NCI-H526 (cell line): ENCODE results near the gene AQP7.
"Not testable (repeated sequence)": the region's sequence is repeated elsewhere in the genome, so short reads cannot be mapped to it uniquely, and the experiment has no call there.

Experiments
- DNase-seq, 2 experiments: peaks; one replicate each; lab custom pipeline; 2025; lab: John Stamatoyannopoulos, UW

Gene AQP7

GRCh38 chr9:33374634-33375237 is 27.6 kb downstream of the AQP7 start:
- DNase-seq = peak; percentile 41 to 79

- DNase-seq = no peak
Measured at GRCh38 chr9:33374190-33374589, 28.2 kb downstream of the AQP7 start.

- DNase-seq = no peak
Measured at GRCh38 chr9:33372900-33373299, 29.5 kb downstream of the AQP7 start.

GRCh38 chr9:33366979-33367480 is 35.3 kb downstream of the AQP7 start:
- no peak for DNase-seq

- DNase-seq = not testable (repeated sequence)
Measured at GRCh38 chr9:33364814-33365213, 37.6 kb downstream of the AQP7 start.

- no peak for DNase-seq
Measured at GRCh38 chr9:33364127-33364526, 38.2 kb downstream of the AQP7 start.

GRCh38 chr9:33358641-33359040 is 43.7 kb downstream of the AQP7 start:
- not testable (repeated sequence) for DNase-seq

GRCh38 chr9:33355933-33356332 is 46.4 kb downstream of the AQP7 start:
- no peak for DNase-seq

- no peak for DNase-seq
Measured at GRCh38 chr9:33354651-33355211, 47.6 kb downstream of the AQP7 start.

- DNase-seq = no peak
Measured at GRCh38 chr9:33351547-33351946, 50.8 kb downstream of the AQP7 start.

- no peak for DNase-seq
Measured at GRCh38 chr9:33350310-33350709, 52.1 kb downstream of the AQP7 start.

- DNase-seq = no peak
Measured at GRCh38 chr9:33349743-33350142, 52.6 kb downstream of the AQP7 start.

- DNase-seq = no peak
Measured at GRCh38 chr9:33348998-33349397, 53.4 kb downstream of the AQP7 start.

- DNase-seq = no peak
Measured at GRCh38 chr9:33346564-33346963, 55.8 kb downstream of the AQP7 start.

GRCh38 chr9:33344145-33344544 is 58.2 kb downstream of the AQP7 start:
- no peak for DNase-seq

GRCh38 chr9:33341182-33341581 is 61.2 kb downstream of the AQP7 start:
- DNase-seq = no peak

- DNase-seq = no peak
Measured at GRCh38 chr9:33340186-33340585, 62.2 kb downstream of the AQP7 start.
